IMR-90 (cell line): ENCODE measurements around the gene OLFM3. TPM values are rescaled to one million over a fixed set of nuclear protein-coding genes. Genes with fewer than 3 reads are reported as not detected.

Experiments
- ATAC-seq: fragments of 200-7000 bp; cut with Tn5 transposase; 2 replicates; pipeline ENCODE4 v1.9.1; 2020; ENCODE audit warnings: low read depth, mild to moderate bottlenecking, moderate library complexity
- BruUV-seq: library from RNA; stranded (reverse); fragments of 400-500 nt; replicated peaks from 2 replicates; lab custom pipeline; 2021; lab: Mats Ljungman, UMichigan
- CTCF ChIA-PET: fragments of 300-600 bp; formaldehyde crosslinking; extraction: SDS; loops from one replicate; lab custom pipeline; 2021; ENCODE audit warnings: antibody characterized with exemption; lab: Yijun Ruan, JAX
- POLR2A ChIA-PET: fragments of 300-600 bp; sonication (Branson Sonifier 250); formaldehyde crosslinking; loops from one replicate; lab custom pipeline; 2022; ENCODE audit warnings: antibody characterized with exemption; ENCODE audit not compliant: unreplicated experiment; lab: Charles Lee
- DNase-seq: peaks from one replicate; pipeline ENCODE4 v3.0.0; 2013
- H2AFZ ChIP-seq: replicated peaks from 2 replicates; pipeline ENCODE3; 2013; ENCODE audit warnings: low read length, mild to moderate bottlenecking; ENCODE audit not compliant: poor library complexity
- H2AK5ac ChIP-seq: 2 replicates; pipeline ENCODE4 v1.6.1; 2013; ENCODE audit warnings: low read depth, low read length, inconsistent platforms
- H2AK9ac ChIP-seq: replicated peaks from 2 replicates; pipeline ENCODE3; 2013; ENCODE audit warnings: mild to moderate bottlenecking, low read depth, low read length, moderate library complexity; ENCODE audit not compliant: poor library complexity
- H2BK120ac ChIP-seq: 2 replicates; pipeline ENCODE4 v1.6.1; 2013; ENCODE audit warnings: low read depth, low read length, inconsistent platforms
- H2BK15ac ChIP-seq: 3 replicates; pipeline ENCODE4 v1.6.1; 2013; ENCODE audit warnings: low read depth, low read length, inconsistent platforms
- H2BK20ac ChIP-seq: 2 replicates; pipeline ENCODE4 v1.6.1; 2013; ENCODE audit warnings: low read depth, mild to moderate bottlenecking, inconsistent platforms, low read length, moderate library complexity
- H2BK5ac ChIP-seq: 2 replicates; pipeline ENCODE4 v1.6.1; 2013; ENCODE audit warnings: mild to moderate bottlenecking, low read depth, low read length, inconsistent platforms; ENCODE audit not compliant: poor library complexity, severe bottlenecking
- H3K14ac ChIP-seq: replicated peaks from 2 replicates; pipeline ENCODE4 v1.6.1; 2013; ENCODE audit warnings: low read depth, low read length, inconsistent platforms
- H3K18ac ChIP-seq: 2 replicates; pipeline ENCODE4 v1.6.1; 2013; ENCODE audit warnings: low read depth, low read length, control low read depth
- H3K23ac ChIP-seq: 2 replicates; pipeline ENCODE4 v1.6.1; 2013; ENCODE audit warnings: low read depth, low read length, inconsistent platforms
- H3K27ac ChIP-seq: 2 replicates; pipeline ENCODE4 v1.5.1; 2013; ENCODE audit warnings: mild to moderate bottlenecking, control low read depth, low read length; ENCODE audit not compliant: insufficient read depth
- H3K27me3 ChIP-seq: 2 replicates; pipeline ENCODE4 v1.6.1; 2013; ENCODE audit warnings: low read length; ENCODE audit not compliant: control insufficient read depth, insufficient read depth
- H3K36me3 ChIP-seq: 2 replicates; pipeline ENCODE4 v1.6.1; 2013; ENCODE audit warnings: low read length, mixed read lengths; ENCODE audit not compliant: control insufficient read depth, insufficient read depth
- H3K4ac ChIP-seq: 2 replicates; pipeline ENCODE4 v1.6.1; 2013; ENCODE audit warnings: low read depth, low read length, inconsistent platforms
- H3K4me1 ChIP-seq: 2 replicates; pipeline ENCODE4 v1.6.1; 2013; ENCODE audit warnings: low read length, mixed read lengths; ENCODE audit not compliant: control insufficient read depth, insufficient read depth
- H3K4me2 ChIP-seq: 2 replicates; pipeline ENCODE4 v1.6.1; 2013; ENCODE audit warnings: low read depth, mild to moderate bottlenecking, control low read depth, low read length, moderate library complexity
- H3K4me3 ChIP-seq: 2 replicates; pipeline ENCODE4 v1.5.1; 2013; ENCODE audit warnings: low read depth, mild to moderate bottlenecking, control low read depth, low read length, moderate library complexity; ENCODE audit not compliant: insufficient read depth
- H3K56ac ChIP-seq: 2 replicates; pipeline ENCODE4 v1.6.1; 2013; ENCODE audit warnings: low read length, inconsistent platforms; ENCODE audit not compliant: insufficient read depth; ENCODE audit errors: extremely low read depth
- H3K79me1 ChIP-seq, 2 experiments: 2 replicates each; pipeline ENCODE4 v1.6.1; 2013; ENCODE audit warnings: low read length in 2 of 2, inconsistent platforms in 1 of 2, low read depth in 1 of 2
- H3K9ac ChIP-seq: 2 replicates; pipeline ENCODE4 v1.6.1; 2013; ENCODE audit warnings: low read depth, low read length, control low read depth
- H3K9me1 ChIP-seq: 2 replicates; pipeline ENCODE4 v1.6.1; 2013; ENCODE audit warnings: low read length, inconsistent platforms; ENCODE audit not compliant: insufficient read depth
- H3K9me3 ChIP-seq: 2 replicates; pipeline ENCODE4 v1.6.1; 2013; ENCODE audit warnings: low read length; ENCODE audit not compliant: control insufficient read depth, insufficient read depth
- H4K20me1 ChIP-seq: 2 replicates; pipeline ENCODE4 v1.6.1; 2013; ENCODE audit warnings: low read length, inconsistent platforms; ENCODE audit not compliant: insufficient read depth
- H4K5ac ChIP-seq: 2 replicates; pipeline ENCODE4 v1.6.1; 2013; ENCODE audit warnings: mild to moderate bottlenecking, low read depth, low read length, control low read depth
- H4K8ac ChIP-seq, 2 experiments: 2 replicates each; pipeline ENCODE4 v1.6.1; 2013; ENCODE audit warnings: low read depth in 2 of 2, low read length in 2 of 2, control low read depth in 1 of 2, inconsistent platforms in 1 of 2
- H4K91ac ChIP-seq: 2 replicates; pipeline ENCODE4 v1.6.1; 2013; ENCODE audit warnings: low read depth, low read length, inconsistent platforms; ENCODE audit not compliant: insufficient read depth
- MAZ ChIP-seq: IDR thresholded peaks from 2 replicates; pipeline ENCODE4 v1.6.1; 2012; ENCODE audit warnings: low read depth, mild to moderate bottlenecking, low read length, improper control_type of control experiment, moderate library complexity, borderline replicate concordance
- NFE2L2 ChIP-seq: fragments of 150-350 bp; IDR thresholded peaks from 2 replicates; pipeline ENCODE4 v1.6.1; 2016; ENCODE audit warnings: low read depth, mild to moderate bottlenecking, low read length
- RAD21 ChIP-seq: IDR thresholded peaks from 2 replicates; pipeline ENCODE4 v1.6.1; 2012; ENCODE audit warnings: low read length, improper control_type of control experiment
- RFX5 ChIP-seq: IDR thresholded peaks from 2 replicates; pipeline ENCODE4 v1.8.0; 2012; ENCODE audit warnings: low read depth, mild to moderate bottlenecking, low read length, moderate library complexity
- SMC3 ChIP-seq: fragments of 150-350 bp; IDR thresholded peaks from 2 replicates; pipeline ENCODE4 v1.6.1; 2016; ENCODE audit warnings: low read depth, mild to moderate bottlenecking, antibody characterized with exemption, low read length, moderate library complexity
- WGBS, 2 experiments: methylation state at CpG; one replicate each; pipeline versions ENCODE4 v1.1.5 to v1.1.7; 2013; ENCODE audit warnings: missing lambda C conversion rate in 2 of 2; ENCODE audit not compliant: insufficient read length in 1 of 2; ENCODE audit errors: extremely low coverage in 2 of 2; 5-methylcytosine and 5-hydroxymethylcytosine counted together
- dilution Hi-C: fragments of 300-500 bp; cut with HindIII; formaldehyde crosslinking; loops from one replicate; pipeline ENCODE4 v1.14.3; 2018; ENCODE audit warnings: low sequenced_read_pairs; ENCODE audit not compliant: unreplicated experiment
- in situ Hi-C: fragments of 300-500 bp; cut with MboI; formaldehyde crosslinking; loops from 3 replicates; pipeline ENCODE4 v1.14.3; 2019; ENCODE audit warnings: low sequenced_read_pairs, inconsistent platforms, mixed read lengths
- intact Hi-C: fragments of 100-400 bp; cut with micrococcal nuclease; formaldehyde crosslinking; loops from 2 replicates; pipeline ENCODE4 v1.10.0; 2022
- polyA plus RNA-seq, 3 experiments: library from polyadenylated mRNA; depleted of rRNA; stranded (reverse); fragments of >200 nt; gene quantifications; 2 replicates each; pipeline ENCODE4 v1.2.3, GENCODE V29; 2012; ENCODE audit warnings: low replicate concordance in 1 of 3
- total RNA-seq: library from RNA; depleted of rRNA; stranded (reverse); fragments of >200 nt; gene quantifications from 2 replicates; pipeline ENCODE4 v1.2.3, GENCODE V29; 2012

OLFM3 gene
- total and polyA plus RNA-seq, 2 of the 4 experiments (the other 2 are of a cell fraction) = not detected

- CTCF ChIA-PET = interaction anchor here (0.6 kb wide), 1 partner anchor 14 kb away, joined by 3 read pairs; no protein-coding TSS in a partner anchor
These were observed 81.1 kb downstream of the OLFM3 start for GRCh38 chr1:101915597-101915996.

More at GRCh38 chr1:101915597-101915996, 81.1 kb downstream of the OLFM3 start:
- intact Hi-C loops = no loop called here
- TF ChIP-seq RFX5 (no peak), RAD21 (no peak), MAZ (no peak), SMC3 (no peak), NFE2L2 (no peak)
- Histone ChIP-seq H4K8ac (no peak overlapping the region), H3K9ac (no peak overlapping the region), H2BK20ac (no peak overlapping the region), H3K4ac (no peak overlapping the region), H4K5ac (no peak overlapping the region), H3K27ac (no peak overlapping the region), H4K91ac (no peak overlapping the region), H3K23ac (no peak overlapping the region), H3K18ac (no peak overlapping the region), H3K4me2 (no peak overlapping the region), H2BK120ac (no peak overlapping the region), H3K9me3 (no peaks in the 10 kb centered on the region), H3K56ac (no peak overlapping the region), H2AK9ac (no peak overlapping the region), H4K20me1 (no peaks in the 10 kb centered on the region), H3K36me3 (no peaks in the 10 kb centered on the region), H3K9me1 (no peaks in the 10 kb centered on the region), H2AFZ (no peak overlapping the region), H2BK15ac (no peak overlapping the region), H3K4me3 (no peak overlapping the region), H3K14ac (no peak overlapping the region), H2BK5ac (no peak overlapping the region), H3K4me1 (no peaks in the 10 kb centered on the region), H2AK5ac (no peak overlapping the region), H3K27me3 (no peaks in the 10 kb centered on the region), H3K79me1 (no peaks in the 10 kb centered on the region)
- dilution Hi-C loops = no loop called here
- no CpG with 5 or more reads among the region's 5 CpGs for WGBS, 2 experiments
- ATAC-seq (no peak), DNase-seq (no peak)
- BruUV-seq = no TSS peak
- in situ Hi-C loops = no loop called here
- POLR2A ChIA-PET = no interaction called here
